Right lobe of liver (tissue), 6 donors: Measurements from ENCODE around the gene GATAD1. TPM values are rescaled to one million over a fixed set of nuclear protein-coding genes. Genes with fewer than 3 reads are reported as not detected.

ENCODE experiments used
- ATAC-seq, 4 donors: fragments of 200-7000 bp; cut with Tn5 transposase; one replicate each; pipeline ENCODE4 v1.9.1; 2020; ENCODE audit warnings: mild to moderate bottlenecking in 4 of 4, moderate library complexity in 4 of 4
- DNase-seq, 3 donors: peaks; one replicate each; pipeline ENCODE4 v3.0.0-alpha.2; 2020
- H3K27ac ChIP-seq, 3 donors: fragments of 200-600 bp; one replicate each; pipeline ENCODE4 v1.8.0; 2022
- H3K27me3 ChIP-seq, 2 donors: fragments of 200-600 bp; one replicate each; pipeline ENCODE4 v1.8.0; 2022
- H3K36me3 ChIP-seq, 4 donors: fragments of 200-600 bp; sonication (generic) in 1 of 4; one replicate each; pipeline versions ENCODE4 v1.5.1 to v1.8.0; 2017 to 2022; ENCODE audit warnings: control low read depth in 1 of 4
- H3K4me1 ChIP-seq, 4 donors: fragments of 200-600 bp; sonication (generic) in 1 of 4; one replicate each; pipeline versions ENCODE4 v1.5.1 to v1.8.0; 2017 to 2022; ENCODE audit warnings: control low read depth in 1 of 4
- H3K4me3 ChIP-seq, 3 donors: fragments of 200-600 bp; one replicate each; pipeline ENCODE4 v1.8.0; 2022
- H3K9me3 ChIP-seq, 4 donors: fragments of 200-600 bp; sonication (generic) in 1 of 4; one replicate each; pipeline versions ENCODE4 v1.5.1 to v1.8.0; 2017 to 2022; ENCODE audit warnings: control low read depth in 1 of 4
- POLR2A ChIP-seq: fragments of 450-650 bp; IDR thresholded peaks from one replicate; pipeline ENCODE4 v1.6.1; 2017; ENCODE audit warnings: antibody characterized with exemption, mild to moderate bottlenecking
- WGBS: methylation state at CpG from one replicate; pipeline ENCODE4 v1.1.6; 2018; ENCODE audit warnings: low coverage, low lambda C conversion rate; ENCODE audit not compliant: insufficient coverage; ENCODE audit errors: missing lambda C conversion rate; 5-methylcytosine and 5-hydroxymethylcytosine counted together
- intact Hi-C, 2 donors: fragments of 100-400 bp; cut with DNase I; formaldehyde crosslinking; loops; one replicate each; pipeline versions ENCODE4 v1.11.2 to v1.14.1; 2022
- total RNA-seq, 6 experiments: library from RNA; depleted of rRNA in 2 of 6; stranded (reverse); fragments of >200 nt in 2 of 6; fragmentation: NEBNext Ultra II Directional in 3 of 6; extraction: Animal tissue kit (Norgen Biotek cat#: 25700) in 3 of 6; gene quantifications; one replicate each; pipeline versions ENCODE4 v1.1.0 to v1.2.4, GENCODE V29; 2016 to 2023
- TF ChIP-seq, protein P1 (sequence below), 4 donors: fragments of 200-600 bp in 3 of 4; fragments of 450-650 bp in 1 of 4; IDR thresholded peaks; one replicate each; pipeline versions ENCODE4 v1.5.1 to v1.8.0; 2016 to 2022; ENCODE audit warnings: antibody characterized with exemption in 4 of 4, mild to moderate bottlenecking in 2 of 4
- donor health status: DM: no; HTN: yes; CAD: no.
- donor health status: DM: no; HTN: no; CAD: no.
- donor health status: DM: no; HTN: no; CAD: no.
- donor health status: DM: no; HTN: yes; CAD: no.
- donor health status: DM: no; HTN: yes; CAD: no.

The GATAD1 gene
- total RNA-seq, 6 experiments from 2014 or later, result 11.5 to 16.8 (median 14.0) TPM

DNA sequence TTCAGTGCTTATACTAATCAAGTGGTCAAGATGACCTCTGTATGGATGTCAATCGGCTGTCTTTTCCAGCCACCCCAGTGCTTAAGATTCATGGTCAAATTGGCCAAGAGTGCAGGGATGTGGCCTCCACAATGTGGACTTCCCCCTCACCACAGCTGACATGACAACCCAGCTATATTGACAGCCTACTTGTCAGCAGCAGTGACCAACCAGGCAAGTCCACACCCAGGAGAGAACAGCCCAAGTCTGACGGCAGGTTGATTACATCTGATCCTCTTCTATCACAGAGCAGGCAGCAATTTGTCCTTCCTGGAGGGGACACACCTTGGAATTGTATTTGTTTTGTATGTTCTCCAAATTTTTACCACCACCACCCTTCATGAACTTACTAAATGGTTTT is 38.7 kb downstream of the GATAD1 start:
- intact Hi-C loops, result no loop called here
- WGBS, result 100% methylated on average over 1 of the region's 2 CpGs
- Histone ChIP-seq H3K4me1 (no peaks in the 10 kb centered on the region), H3K27me3 (no peaks in the 10 kb centered on the region), H3K4me3 (no peak overlapping the region), H3K9me3 (no peaks in the 10 kb centered on the region), H3K27ac (no peak overlapping the region), H3K36me3 (peaks cover 0 to 25% (median 4%) of the 10 kb centered on the region in 4 donors)
- DNase-seq, result no peak
- no peak for ATAC-seq
- TF ChIP-seq, protein P1, sequence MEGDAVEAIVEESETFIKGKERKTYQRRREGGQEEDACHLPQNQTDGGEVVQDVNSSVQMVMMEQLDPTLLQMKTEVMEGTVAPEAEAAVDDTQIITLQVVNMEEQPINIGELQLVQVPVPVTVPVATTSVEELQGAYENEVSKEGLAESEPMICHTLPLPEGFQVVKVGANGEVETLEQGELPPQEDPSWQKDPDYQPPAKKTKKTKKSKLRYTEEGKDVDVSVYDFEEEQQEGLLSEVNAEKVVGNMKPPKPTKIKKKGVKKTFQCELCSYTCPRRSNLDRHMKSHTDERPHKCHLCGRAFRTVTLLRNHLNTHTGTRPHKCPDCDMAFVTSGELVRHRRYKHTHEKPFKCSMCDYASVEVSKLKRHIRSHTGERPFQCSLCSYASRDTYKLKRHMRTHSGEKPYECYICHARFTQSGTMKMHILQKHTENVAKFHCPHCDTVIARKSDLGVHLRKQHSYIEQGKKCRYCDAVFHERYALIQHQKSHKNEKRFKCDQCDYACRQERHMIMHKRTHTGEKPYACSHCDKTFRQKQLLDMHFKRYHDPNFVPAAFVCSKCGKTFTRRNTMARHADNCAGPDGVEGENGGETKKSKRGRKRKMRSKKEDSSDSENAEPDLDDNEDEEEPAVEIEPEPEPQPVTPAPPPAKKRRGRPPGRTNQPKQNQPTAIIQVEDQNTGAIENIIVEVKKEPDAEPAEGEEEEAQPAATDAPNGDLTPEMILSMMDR (IDR thresholded peaks at IDR 0.05), result no peak
- TF ChIP-seq POLR2A, result no peak

DNA sequence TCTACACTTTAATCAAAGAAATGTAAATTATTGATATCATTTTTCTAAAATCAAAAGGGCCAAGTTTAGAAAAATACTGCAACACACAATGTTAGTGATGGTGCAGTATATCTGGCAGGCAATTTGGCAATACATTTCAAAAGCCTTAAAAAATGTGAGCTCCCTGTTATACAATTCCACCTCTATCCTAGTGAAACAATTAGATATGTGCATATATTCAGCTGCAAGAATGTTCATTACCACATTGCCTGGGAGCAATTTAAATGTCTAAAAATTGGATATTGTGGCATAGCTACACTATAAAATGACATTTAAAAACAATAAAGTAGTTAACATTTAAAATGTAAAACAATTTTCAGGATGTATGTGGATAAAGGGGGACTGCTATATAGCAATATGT is 40.5 kb downstream of the GATAD1 start:
- H3K27me3 ChIP-seq, result no peaks in the 10 kb centered on the region
- no peak overlapping the region for H3K27ac ChIP-seq
- H3K4me3 ChIP-seq, result no peak overlapping the region
- intact Hi-C loops, result no loop called here
- H3K4me1 ChIP-seq, result no peaks in the 10 kb centered on the region
- no peak for ATAC-seq
- peaks cover 0 to 44% (median 4%) of the 10 kb centered on the region in 4 donors for H3K36me3 ChIP-seq
- no peak for DNase-seq
- TF ChIP-seq, protein P1 (IDR thresholded peaks at IDR 0.05), result no peak
- TF ChIP-seq POLR2A, result no peak
- H3K9me3 ChIP-seq, result no peaks in the 10 kb centered on the region

DNA sequence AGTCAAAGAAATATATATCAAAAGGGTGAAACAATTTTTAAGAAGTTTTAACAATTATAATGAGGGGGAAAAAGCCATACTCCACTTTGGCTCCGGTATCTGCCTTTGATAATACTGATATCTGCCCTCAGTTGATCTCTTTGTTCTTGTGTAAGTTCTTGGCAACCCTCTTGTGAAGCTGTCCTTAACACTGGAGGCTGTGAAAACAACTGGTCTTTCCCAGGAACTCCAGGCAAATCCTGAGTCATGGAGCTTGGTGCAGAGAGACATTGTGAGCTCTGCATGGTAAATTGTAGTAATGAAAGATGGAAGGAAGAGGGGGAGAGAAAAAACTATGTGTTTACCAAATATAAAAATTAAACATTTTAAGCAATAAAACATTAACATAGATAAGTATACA is 42.4 kb downstream of the GATAD1 start:
- no peaks in the 10 kb centered on the region for H3K4me1 ChIP-seq
- H3K27me3 ChIP-seq, result no peaks in the 10 kb centered on the region
- H3K36me3 ChIP-seq, result peaks cover 0 to 60% (median 4%) of the 10 kb centered on the region in 4 donors
- TF ChIP-seq, protein P1 (IDR thresholded peaks at IDR 0.05), result no peak
- TF ChIP-seq POLR2A, result no peak
- DNase-seq (no peak), ATAC-seq (peak in 2 of 4 donors; percentile 28 to 87)
- intact Hi-C loops, result no loop called here
- no peak overlapping the region for H3K4me3 ChIP-seq
- 50% methylated on average over 1 of the region's 1 CpG for WGBS
- H3K9me3 ChIP-seq, result no peaks in the 10 kb centered on the region
- H3K27ac ChIP-seq, result no peak overlapping the region

DNA sequence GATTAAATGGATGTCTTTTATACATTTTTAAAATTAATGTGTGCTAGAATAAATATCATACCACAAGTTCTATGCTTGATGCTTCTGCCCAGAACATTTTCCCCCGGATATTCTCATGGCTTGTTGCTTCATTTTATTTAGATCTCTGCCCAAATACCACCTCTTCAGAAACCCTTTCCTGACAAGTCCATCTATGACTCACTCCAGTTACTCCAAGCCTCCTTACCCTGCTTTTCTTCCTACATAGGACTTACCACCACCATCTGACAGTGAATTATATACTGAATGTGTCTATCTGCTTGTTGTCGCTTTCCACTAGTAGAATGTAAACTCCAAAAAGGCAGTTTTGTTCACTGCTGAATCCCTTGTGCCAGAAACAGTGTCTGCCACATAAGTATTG is 49.6 kb downstream of the GATAD1 start:
- peaks cover 0 to 65% (median 2%) of the 10 kb centered on the region in 4 donors for H3K36me3 ChIP-seq
- WGBS, result 83% methylated on average over 2 of the region's 2 CpGs
- no peak for ATAC-seq

More for the DNA sequence above, 49.6 kb downstream of the GATAD1 start:
- Histone ChIP-seq H3K27me3 (no peaks in the 10 kb centered on the region), H3K4me3 (no peak overlapping the region), H3K9me3 (no peaks in the 10 kb centered on the region), H3K4me1 (no peaks in the 10 kb centered on the region), H3K27ac (no peak overlapping the region)
- no peak for TF ChIP-seq POLR2A
- TF ChIP-seq, protein P1 (IDR thresholded peaks at IDR 0.05), result no peak
- intact Hi-C loops, result no loop called here
- no peak for DNase-seq
